GM10248 (cell line): ENCODE results near the gene CANT1.

Source experiments
- CTCF ChIA-PET: fragments of 300-600 bp; sonication (Branson Sonifier 250); formaldehyde crosslinking; extraction: SDS; loops from one replicate; lab custom pipeline; 2021; ENCODE audit warnings: antibody characterized with exemption; lab: Yijun Ruan, JAX
- POLR2A ChIA-PET: fragments of 350-650 bp; sonication (Branson Sonifier 250); formaldehyde crosslinking; extraction: SDS; loops from one replicate; lab custom pipeline; 2020; ENCODE audit warnings: antibody characterized with exemption; lab: Yijun Ruan, JAX
- DNase-seq: peaks from one replicate; pipeline ENCODE4 v3.0.0; 2012; ENCODE audit errors: extremely low spot score
- CTCF ChIP-seq: IDR thresholded peaks from 2 replicates; pipeline ENCODE4 v1.5.1; 2012; ENCODE audit warnings: mild to moderate bottlenecking, low read depth; ENCODE audit errors: extremely low read depth, missing control alignments, control extremely low read depth

Gene CANT1

DNA sequence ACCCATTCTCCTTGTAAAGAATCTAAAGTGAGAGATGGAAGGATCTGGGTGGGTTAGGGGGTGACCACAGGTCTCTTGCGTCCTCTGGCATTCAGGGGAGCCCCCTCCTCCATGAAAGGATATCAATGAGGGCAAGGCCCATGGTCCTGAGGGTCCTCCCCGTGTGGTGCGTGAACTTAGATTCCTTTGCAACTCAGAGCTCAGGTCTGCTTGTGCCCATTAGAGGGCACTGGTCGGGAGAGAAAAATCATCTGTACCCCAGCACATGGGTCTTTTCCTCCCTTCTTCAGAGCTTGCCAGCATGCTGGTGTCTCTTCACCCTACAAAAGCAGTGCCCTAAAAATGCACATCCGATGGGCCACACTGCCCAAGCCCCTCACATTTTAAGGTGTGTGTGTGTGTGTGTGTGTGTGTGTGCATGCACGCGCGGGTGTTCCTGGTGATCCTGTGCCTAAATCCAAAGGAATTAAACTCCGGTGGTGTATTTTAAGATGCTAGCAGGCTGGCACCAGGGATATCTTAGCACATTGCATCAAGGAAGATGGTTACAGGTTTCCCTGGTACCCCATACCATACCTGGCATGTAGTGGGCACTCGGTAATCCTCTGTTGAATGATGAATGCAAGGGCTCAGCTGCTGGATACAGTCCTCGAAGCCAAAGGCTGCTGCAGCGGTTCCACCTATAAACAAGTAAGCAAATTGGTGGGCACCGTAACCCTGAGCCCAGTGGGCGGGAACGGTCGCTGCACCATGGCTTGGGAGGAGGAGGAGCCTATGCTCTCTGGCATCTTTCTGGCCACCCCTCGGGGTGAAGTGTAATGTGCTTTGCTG lies 19.1 kb upstream of the CANT1 start:
- TF ChIP-seq CTCF, result no peak
- ChIA-PET CTCF (interaction anchor here (0.9 to 2.8 kb wide), 2 partner anchors 13 to 17 kb away, joined by 3 to 7 read pairs; no protein-coding TSS in a partner anchor), POLR2A (no interaction called here)
- DNase-seq, result no peak

- no peak for TF ChIP-seq CTCF
- DNase-seq, result no peak
- ChIA-PET POLR2A (no interaction called here), CTCF (interaction anchor here (0.9 kb wide), 1 partner anchor 12 kb away, joined by 3 read pairs; no protein-coding TSS in a partner anchor)
These were observed 18.4 kb upstream of the CANT1 start for GRCh38 chr17:79027925-79028491.

DNA sequence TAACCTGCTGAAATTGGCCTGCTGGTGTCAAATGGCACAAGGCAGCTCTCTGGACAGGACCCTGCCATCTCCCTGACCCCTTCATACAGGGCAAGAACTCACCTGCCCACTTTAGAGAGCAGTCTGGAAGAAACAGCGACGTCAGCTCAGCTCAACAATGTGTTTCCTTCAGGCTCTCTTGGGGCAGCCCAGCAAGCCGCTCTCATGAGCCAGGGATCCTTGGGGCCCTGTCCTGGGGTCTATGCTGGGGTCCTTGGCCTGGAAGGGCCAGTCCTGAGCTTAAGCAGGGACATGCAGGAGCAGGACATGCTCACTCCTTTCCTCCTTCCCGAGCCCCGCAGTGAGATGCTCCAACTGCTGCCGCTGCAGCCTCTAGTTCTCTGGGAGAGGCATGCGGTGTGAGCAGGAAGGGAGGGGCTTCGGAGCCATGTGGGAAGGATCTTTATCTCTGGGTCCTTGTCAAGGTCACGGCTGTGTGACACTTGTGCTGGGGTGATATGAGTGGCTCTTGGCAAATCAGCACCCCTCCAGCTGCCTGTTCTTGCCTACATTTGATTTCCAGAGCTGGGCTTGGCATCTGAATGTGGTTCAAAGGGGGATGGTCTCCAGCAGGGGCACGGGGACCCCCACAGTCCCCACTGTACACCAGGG lies 17.8 kb upstream of the CANT1 start:
- ChIA-PET CTCF (no interaction called here), POLR2A (no interaction called here)
- TF ChIP-seq CTCF, result no peak
- DNase-seq, result no peak

- DNase-seq, result no peak
- ChIA-PET POLR2A (interaction anchor here (0.7 kb wide), 1 partner anchor 849 kb away, joined by 4 read pairs; no protein-coding TSS in a partner anchor), CTCF (interaction anchor here (1.7 kb wide), 1 partner anchor 19 kb away, joined by 7 read pairs; no protein-coding TSS in a partner anchor)
- TF ChIP-seq CTCF, result no peak
These were observed 17.1 kb upstream of the CANT1 start for GRCh38 chr17:79026376-79027273.

- ChIA-PET CTCF (interaction anchor here (0.9 to 1.7 kb wide), 3 partner anchors 21 to 33 kb away, joined by 3 to 7 read pairs (median 3); no protein-coding TSS in a partner anchor), POLR2A (no interaction called here)
- no peak for DNase-seq
- TF ChIP-seq CTCF, result no peak
These were observed 15.6 kb upstream of the CANT1 start for GRCh38 chr17:79024901-79025737.
